Measurements from ENCODE around the gene CNNM3.

- TF ChIP-seq CTCF (IDR thresholded peaks at IDR 0.05): no peak
- TF ChIP-seq POLR2A (IDR thresholded peaks at IDR 0.05): no peak
Observed at GRCh38 chr2:96811917-96812316, 4.2 kb upstream of the CNNM3 start.

Measured in adrenal gland (tissue), 5 donors.